A673 (cell line): ENCODE data around the gene GALNT16.

Source experiments
- EZH2 ChIP-seq: fragments of 200-600 bp; sonication (generic); IDR thresholded peaks from 2 replicates; pipeline ENCODE4 v1.6.1; 2017; ENCODE audit warnings: borderline replicate concordance, low read depth, mild to moderate bottlenecking, mixed read lengths, antibody characterized with exemption, low read length; ENCODE audit not compliant: poor library complexity, severe bottlenecking
- TF ChIP-seq, protein P1 (sequence below): fragments of 300-800, 200-600 bp; sonication (generic); conservative IDR thresholded peaks from 2 replicates; pipeline ENCODE4 v1.5.1; 2017; ENCODE audit warnings: low read depth, mild to moderate bottlenecking, antibody characterized with exemption, low read length, moderate library complexity, mixed read lengths

- no peak for TF ChIP-seq EZH2
- TF ChIP-seq, protein P1, sequence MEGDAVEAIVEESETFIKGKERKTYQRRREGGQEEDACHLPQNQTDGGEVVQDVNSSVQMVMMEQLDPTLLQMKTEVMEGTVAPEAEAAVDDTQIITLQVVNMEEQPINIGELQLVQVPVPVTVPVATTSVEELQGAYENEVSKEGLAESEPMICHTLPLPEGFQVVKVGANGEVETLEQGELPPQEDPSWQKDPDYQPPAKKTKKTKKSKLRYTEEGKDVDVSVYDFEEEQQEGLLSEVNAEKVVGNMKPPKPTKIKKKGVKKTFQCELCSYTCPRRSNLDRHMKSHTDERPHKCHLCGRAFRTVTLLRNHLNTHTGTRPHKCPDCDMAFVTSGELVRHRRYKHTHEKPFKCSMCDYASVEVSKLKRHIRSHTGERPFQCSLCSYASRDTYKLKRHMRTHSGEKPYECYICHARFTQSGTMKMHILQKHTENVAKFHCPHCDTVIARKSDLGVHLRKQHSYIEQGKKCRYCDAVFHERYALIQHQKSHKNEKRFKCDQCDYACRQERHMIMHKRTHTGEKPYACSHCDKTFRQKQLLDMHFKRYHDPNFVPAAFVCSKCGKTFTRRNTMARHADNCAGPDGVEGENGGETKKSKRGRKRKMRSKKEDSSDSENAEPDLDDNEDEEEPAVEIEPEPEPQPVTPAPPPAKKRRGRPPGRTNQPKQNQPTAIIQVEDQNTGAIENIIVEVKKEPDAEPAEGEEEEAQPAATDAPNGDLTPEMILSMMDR = no peak
Observed at GRCh38 chr14:69363964-69364363, 104.0 kb downstream of the GALNT16 start.
